WTC11 (cell line): Measurements from ENCODE around the gene APEX2.

Experiments used
- ESRRA ChIP-seq: sonication (generic); formaldehyde crosslinking; IDR thresholded peaks from 2 replicates; pipeline ENCODE4 v1.8.1; 2022; ENCODE audit warnings: mild to moderate bottlenecking, missing genetic modification reagents, borderline replicate concordance
- JUN ChIP-seq: sonication (generic); formaldehyde crosslinking; IDR thresholded peaks from 2 replicates; pipeline ENCODE4 v1.8.0; 2023; ENCODE audit warnings: mild to moderate bottlenecking, missing genetic modification reagents
- NR2C2 ChIP-seq: sonication (generic); formaldehyde crosslinking; IDR thresholded peaks from 2 replicates; pipeline ENCODE4 v1.8.0; 2022; ENCODE audit warnings: mild to moderate bottlenecking, missing genetic modification reagents
- ZNF423 ChIP-seq: fragments of 250-450 bp; sonication (Bioruptor Pico); IDR thresholded peaks from 2 replicates; pipeline ENCODE4 v2.1.2; 2022; ENCODE audit warnings: mild to moderate bottlenecking, moderate library complexity
- TF ChIP-seq, protein P1 (sequence below): sonication (generic); formaldehyde crosslinking; IDR thresholded peaks from 2 replicates; pipeline ENCODE4 v1.8.0; 2022; ENCODE audit warnings: mild to moderate bottlenecking, missing genetic modification reagents

DNA sequence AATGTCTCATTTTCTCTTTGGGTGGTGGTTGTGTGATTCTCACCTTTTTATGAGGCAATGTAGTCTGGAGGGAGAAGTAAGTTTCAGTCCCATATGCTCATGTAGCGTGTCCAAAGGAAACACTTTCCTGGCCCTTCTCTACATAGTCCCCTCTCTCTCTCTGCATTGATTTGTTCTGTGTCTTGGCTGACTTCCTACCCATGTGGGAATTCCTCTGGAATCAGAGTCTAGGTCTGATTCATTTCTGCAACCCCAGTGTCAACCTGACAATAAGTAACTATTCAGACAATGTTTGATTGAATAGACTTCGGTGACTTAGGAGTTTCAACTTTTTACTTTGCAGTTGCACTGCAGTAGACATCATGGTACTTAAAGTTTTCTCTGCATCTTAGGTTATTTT is 33.3 kb downstream of the APEX2 start:
- TF ChIP-seq NR2C2 (CRISPR knock-in tag) (no peak), JUN (CRISPR knock-in tag) (no peak), ESRRA (CRISPR knock-in tag) (no peak), ZNF423 (CRISPR knock-in tag) (no peak)
- TF ChIP-seq, protein P1, sequence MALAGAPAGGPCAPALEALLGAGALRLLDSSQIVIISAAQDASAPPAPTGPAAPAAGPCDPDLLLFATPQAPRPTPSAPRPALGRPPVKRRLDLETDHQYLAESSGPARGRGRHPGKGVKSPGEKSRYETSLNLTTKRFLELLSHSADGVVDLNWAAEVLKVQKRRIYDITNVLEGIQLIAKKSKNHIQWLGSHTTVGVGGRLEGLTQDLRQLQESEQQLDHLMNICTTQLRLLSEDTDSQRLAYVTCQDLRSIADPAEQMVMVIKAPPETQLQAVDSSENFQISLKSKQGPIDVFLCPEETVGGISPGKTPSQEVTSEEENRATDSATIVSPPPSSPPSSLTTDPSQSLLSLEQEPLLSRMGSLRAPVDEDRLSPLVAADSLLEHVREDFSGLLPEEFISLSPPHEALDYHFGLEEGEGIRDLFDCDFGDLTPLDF (CRISPR knock-in tag) = no peak
